HG03025 (cell line): ENCODE data around the gene CRYBG1.

Experiments
- ATAC-seq: cut with Tn5 transposase; IDR thresholded peaks from one replicate; pipeline ENCODE4 v1.9.1; 2021; ENCODE audit warnings: mild to moderate bottlenecking, moderate library complexity; ENCODE audit not compliant: unreplicated experiment, low FRiP score

CRYBG1 gene

GRCh38 chr6:106519460-106520394 lies 159.2 kb downstream of the CRYBG1 start:
- peak; percentile 41 for ATAC-seq

DNA sequence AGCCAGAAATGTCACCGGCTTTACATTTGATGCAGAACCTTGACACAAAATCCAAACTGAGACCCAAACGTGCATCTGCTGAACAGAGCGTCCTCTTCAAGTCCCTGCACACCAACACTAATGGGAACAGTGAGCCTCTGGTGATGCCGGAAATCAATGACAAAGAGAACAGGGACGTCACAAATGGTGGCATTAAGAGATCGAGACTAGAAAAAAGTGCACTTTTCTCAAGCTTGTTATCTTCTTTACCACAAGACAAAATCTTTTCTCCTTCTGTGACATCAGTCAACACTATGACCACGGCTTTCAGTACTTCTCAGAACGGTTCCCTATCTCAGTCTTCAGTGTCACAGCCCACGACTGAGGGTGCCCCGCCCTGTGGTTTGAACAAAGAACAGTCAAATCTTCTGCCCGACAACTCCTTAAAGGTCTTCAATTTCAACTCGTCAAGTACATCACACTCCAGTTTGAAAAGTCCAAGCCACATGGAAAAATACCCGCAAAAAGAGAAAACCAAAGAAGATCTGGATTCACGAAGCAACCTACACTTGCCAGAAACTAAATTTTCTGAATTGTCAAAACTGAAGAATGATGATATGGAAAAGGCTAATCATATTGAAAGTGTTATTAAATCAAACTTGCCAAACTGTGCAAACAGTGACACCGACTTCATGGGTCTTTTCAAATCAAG lies 160.3 kb downstream of the CRYBG1 start:
- ATAC-seq = peak; percentile 58

DNA sequence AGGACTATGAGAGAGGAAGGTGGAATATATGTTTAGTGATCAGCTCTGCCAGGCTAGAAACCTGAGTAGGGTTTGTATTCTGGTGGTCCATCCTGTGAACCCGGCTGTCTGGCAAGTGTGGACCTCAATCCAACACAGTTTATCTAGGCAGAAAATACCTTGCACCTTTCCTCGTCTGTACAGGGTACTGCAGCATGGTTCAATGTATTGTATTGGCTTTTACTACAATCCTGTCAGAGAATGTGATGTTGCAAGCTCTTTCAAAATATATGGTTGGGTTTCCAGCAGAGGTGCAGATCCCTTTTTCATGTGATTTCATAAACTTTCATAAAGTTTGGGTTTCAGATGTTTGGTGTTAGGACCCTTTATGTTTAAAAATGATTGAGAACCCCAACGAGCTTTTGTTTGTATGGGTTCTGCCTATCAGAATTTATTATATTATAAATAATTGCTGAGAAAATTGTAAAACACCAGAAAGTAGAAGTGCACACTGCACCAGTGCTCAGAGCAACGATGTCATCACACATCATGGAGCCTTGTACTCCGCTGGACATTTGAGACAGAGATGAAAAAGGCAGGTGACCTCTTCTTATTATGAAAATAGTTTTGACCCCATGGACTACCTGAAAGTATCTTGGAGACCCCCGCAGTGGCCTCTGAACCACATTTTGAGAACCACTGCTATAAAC lies 162.2 kb downstream of the CRYBG1 start:
- ATAC-seq = no peak

- peak; percentile 37 for ATAC-seq
These were observed 164.8 kb downstream of the CRYBG1 start for GRCh38 chr6:106525107-106525881.

GRCh38 chr6:106525882-106526275 lies 165.4 kb downstream of the CRYBG1 start:
- ATAC-seq = no peak

DNA sequence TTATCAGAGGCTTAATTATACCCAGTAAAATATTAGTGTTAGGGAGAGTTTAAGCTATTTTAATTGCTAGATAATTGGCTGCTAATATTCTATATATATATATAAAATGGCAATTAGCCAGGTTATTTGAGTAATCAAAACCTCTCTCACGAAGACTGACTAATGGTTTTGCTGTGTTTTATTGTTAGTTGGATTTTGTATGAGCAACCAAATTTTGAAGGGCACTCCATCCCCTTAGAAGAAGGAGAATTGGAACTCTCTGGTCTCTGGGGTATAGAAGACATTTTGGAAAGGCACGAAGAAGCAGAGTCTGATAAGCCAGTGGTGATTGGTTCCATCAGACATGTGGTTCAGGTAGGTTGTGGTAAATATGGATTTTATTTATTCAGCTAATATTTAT lies 166.6 kb downstream of the CRYBG1 start:
- no peak for ATAC-seq

DNA sequence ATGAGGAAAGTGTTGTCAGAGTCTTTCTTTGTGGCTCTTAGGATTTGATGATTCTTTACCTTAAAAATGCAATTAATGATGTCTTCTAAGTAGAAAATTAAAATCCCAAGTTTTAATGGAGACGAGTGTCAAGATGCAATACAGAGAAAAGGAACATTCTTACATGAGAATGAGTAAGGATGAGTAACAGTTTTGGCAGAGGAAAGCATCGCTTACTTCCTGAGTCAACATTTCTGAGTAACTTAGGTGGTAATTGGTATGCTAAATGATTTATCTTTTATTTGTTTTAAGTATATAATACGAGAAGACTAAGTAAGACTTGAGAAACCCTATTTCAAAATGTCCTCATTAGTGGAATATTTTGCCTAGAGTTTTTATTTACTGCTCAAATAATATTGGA lies 167.5 kb downstream of the CRYBG1 start:
- no peak for ATAC-seq

DNA sequence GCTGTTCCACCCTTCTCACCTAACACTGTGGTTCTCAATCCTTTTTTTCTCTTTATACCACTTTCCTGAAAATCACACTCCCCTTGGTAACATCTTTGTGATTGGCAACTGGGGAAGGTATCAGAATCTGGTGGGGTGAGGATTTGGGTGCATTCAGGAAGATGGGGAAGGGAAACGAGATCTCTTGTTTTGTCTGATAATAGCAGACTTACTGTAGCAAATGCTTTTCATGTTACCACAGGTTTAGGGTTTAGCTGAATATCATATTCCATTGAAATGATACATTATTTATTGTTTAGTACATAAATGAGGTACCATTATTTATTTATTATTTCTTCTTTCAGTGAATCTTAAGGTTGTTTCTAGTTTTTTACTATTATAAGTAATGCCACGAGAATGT lies 168.0 kb downstream of the CRYBG1 start:
- no peak for ATAC-seq

GRCh38 chr6:106529438-106529837 lies 168.9 kb downstream of the CRYBG1 start:
- no peak for ATAC-seq

- no peak for ATAC-seq
These were observed 169.5 kb downstream of the CRYBG1 start for GRCh38 chr6:106530026-106530425.

DNA sequence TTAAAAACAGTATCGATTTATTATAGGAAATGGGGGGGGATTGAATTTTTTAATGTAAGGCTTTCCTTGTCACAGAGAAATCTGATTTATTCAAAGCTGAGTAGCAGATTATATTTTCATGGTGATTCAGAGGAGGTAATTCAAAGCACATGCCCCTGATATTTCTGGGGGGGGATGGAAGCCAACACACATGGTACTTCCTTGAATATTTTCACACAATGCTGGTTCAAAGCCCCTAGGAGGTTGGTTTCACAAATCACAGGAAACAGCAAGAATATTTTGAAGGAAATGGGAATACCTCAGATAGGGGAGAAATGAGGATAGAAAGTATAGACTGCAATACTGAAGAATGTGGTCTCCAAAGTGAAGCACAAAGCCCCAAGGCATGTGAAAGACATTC lies 170.0 kb downstream of the CRYBG1 start:
- no peak for ATAC-seq

GRCh38 chr6:106533054-106533453 lies 172.5 kb downstream of the CRYBG1 start:
- ATAC-seq = no peak

- ATAC-seq = no peak
These were observed 173.5 kb downstream of the CRYBG1 start for GRCh38 chr6:106534004-106534403.

DNA sequence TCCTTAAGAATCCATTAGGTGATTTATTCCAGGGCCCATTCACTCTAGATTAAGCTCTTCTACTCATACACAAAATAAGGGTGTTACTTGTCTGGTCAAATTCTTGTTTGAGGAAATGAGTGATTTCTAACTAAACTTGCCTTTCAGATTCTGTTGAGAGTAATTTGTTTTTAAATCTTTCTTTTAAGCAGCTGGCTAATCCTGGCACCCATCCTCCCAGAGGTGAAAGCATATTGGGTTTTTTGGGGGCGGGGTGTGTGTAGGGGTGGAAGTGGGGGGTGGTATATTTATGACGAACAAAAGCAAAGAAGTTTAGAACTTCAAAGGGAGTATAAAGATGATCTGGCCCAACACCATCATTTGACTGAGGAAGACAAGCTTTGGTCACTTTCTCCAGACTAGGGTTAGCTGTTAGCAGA lies 174.1 kb downstream of the CRYBG1 start:
- ATAC-seq = no peak

DNA sequence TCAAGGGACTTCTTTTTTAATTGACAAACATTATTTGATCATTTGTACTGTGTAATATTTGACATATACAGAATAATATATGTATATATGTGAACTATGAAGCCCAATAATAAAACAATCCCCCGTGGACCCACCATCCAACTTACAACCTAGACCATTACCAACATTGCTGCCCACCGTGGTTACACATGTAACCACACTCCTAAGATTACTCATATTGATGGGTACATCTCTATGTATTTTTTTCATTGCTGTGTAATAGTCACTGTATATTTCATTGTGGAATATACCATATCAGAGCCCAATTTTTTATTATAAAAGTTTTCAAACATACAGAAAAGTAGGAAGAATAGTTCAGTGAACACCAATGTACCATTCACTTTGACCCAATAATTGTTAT lies 174.5 kb downstream of the CRYBG1 start:
- ATAC-seq = no peak

DNA sequence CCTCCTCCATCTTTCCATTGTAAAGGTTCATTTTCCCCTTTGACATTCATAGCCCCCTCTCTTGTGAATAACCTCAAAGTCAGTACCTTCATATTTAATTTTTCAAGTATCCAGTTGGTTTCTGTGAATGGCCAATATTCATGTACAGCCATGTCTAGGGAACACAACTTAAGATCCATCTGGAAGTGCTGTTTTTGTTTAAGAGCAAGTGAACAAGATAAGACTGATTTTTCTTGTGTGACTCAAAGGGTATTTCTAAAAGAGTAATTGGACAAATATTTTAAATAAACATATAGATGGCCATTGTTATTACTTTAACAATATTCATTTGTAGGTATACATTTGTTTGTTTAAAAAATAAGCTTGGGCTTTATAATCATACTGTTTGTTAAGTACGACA lies 175.8 kb downstream of the CRYBG1 start:
- no peak for ATAC-seq

DNA sequence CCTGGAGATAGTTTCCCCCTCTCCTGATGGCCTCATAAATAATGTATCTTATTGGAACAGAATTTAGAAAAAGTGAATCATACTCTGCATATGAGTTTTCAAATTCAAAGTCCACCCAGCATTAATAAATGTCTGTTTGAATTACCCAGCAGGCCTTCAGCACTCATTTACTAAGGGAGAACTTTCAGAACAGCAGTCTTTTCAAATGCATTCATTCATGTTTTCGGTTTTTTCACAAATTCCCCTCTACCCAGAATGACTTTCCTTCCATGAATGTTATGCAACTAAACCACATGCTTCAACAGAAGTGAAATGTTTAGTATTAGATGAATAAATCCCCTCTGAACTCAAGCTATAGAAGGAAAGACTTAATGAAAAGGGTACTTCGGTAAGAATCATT lies 176.3 kb downstream of the CRYBG1 start:
- no peak for ATAC-seq

GRCh38 chr6:106537662-106538061 lies 177.1 kb downstream of the CRYBG1 start:
- ATAC-seq = no peak

DNA sequence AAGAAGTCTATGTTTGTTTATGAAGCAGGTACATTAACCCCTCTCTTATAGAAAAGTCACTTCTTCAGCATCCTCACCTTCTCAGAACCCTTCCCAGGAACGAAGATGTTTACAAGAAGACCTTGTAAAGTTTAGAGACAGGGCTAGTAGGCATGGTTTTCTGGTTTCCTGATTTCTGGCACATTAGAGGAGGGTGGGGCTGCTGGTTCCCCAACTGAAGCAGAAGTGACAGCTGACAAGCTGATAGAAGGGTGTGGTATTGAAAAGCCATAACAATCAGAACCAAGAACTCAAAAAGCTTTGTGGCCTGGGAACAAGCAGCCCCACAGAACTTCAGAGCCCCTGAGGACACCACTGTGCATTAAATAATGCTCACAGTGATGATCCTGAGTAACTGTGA lies 177.6 kb downstream of the CRYBG1 start:
- no peak for ATAC-seq

- ATAC-seq = no peak
These were observed 179.4 kb downstream of the CRYBG1 start for GRCh38 chr6:106539936-106540335.
